NT2/D1 (cell line): Measurements from ENCODE around the gene TP53I13.

ENCODE experiments used
- SUZ12 ChIP-seq: IDR thresholded peaks from 2 replicates; pipeline ENCODE4 v1.6.1; 2011; ENCODE audit not compliant: insufficient read length, insufficient read depth; ENCODE audit errors: extremely low read depth
- ZNF274 ChIP-seq: IDR thresholded peaks from 2 replicates; pipeline ENCODE4 v1.6.1; 2011; ENCODE audit warnings: mild to moderate bottlenecking, low read depth, low read length

GRCh38 chr17:29619251-29619650, 50.8 kb downstream of the TP53I13 start:
- TF ChIP-seq ZNF274 (no peak), SUZ12 (no peak)
